Stimulated activated CD4-positive, alpha-beta T cell treated with anti-CD3 and anti-CD28 coated beads, Interleukin-4, amount 100 ng/mL, for 48 hours (primary cell): ENCODE results near the gene ZNF672.

ENCODE experiments used
- DNase-seq, 2 donors: peaks; one replicate each; pipeline ENCODE4 v3.0.0-alpha.2; 2020; ENCODE audit warnings: low read depth in 2 of 2

The ZNF672 gene

DNA sequence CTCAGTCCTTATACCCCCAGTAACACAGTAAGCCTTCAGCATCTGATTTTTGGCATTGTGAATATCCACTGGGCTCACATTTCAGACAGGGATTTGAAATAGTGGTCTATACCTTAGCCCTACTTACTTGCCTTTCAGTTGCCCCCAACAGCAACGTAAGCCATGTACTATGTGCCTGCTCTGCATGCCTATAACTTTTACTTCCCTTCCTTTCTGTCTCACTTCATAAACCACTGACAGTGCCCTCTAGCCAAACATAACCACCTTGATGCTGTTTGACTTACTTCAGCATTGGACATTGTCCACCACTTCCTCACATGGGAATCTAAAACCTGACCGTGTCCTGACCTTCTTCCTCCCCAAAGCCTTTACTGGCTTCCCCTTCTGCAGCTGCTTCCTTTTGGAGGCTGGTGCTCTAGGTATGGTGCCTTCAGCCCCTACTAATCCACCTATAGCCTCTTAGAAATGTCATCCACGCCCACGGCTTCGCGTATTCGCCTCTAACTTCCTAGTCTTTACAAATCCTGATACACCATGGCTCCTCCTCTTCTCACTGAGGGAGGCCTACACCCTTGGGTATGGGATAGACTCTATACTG is 3.6 kb upstream of the ZNF672 start:
- DNase-seq, result no peak

DNA sequence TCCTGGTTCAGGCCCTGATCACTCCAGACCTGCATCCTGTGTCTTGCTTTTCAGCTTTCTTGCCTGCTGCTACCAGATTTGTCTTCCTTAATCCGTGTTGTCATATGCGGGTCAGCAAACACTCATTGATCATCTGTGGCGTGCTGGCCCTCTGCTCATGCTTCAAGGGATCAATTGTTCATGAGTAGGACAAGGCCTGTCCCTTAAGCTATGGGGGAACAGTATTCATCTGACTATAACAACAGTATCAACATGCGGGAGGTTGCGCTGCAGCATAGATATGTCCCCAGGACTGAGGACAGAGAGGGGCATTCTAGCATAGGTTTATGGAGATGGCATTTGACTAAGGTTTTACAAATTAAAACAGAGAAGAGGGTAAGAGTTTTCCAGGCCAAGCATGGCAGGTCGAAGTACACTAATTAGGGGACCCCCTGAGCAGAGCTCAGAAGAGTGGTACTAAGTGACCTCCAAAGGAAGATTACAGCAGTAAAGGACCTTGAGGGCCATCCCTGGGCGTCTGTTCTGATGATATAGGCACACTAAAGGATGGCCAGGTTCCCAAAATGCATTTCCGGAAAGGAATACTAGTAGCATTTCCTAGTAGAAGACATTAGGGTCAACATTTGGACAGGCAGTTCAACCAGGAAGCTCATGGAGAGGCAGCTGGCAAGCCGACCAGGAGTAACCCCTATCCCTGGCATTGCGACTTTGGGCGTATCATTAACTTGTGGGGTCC is 811 bp upstream of the ZNF672 start:
- DNase-seq, result no peak

DNA sequence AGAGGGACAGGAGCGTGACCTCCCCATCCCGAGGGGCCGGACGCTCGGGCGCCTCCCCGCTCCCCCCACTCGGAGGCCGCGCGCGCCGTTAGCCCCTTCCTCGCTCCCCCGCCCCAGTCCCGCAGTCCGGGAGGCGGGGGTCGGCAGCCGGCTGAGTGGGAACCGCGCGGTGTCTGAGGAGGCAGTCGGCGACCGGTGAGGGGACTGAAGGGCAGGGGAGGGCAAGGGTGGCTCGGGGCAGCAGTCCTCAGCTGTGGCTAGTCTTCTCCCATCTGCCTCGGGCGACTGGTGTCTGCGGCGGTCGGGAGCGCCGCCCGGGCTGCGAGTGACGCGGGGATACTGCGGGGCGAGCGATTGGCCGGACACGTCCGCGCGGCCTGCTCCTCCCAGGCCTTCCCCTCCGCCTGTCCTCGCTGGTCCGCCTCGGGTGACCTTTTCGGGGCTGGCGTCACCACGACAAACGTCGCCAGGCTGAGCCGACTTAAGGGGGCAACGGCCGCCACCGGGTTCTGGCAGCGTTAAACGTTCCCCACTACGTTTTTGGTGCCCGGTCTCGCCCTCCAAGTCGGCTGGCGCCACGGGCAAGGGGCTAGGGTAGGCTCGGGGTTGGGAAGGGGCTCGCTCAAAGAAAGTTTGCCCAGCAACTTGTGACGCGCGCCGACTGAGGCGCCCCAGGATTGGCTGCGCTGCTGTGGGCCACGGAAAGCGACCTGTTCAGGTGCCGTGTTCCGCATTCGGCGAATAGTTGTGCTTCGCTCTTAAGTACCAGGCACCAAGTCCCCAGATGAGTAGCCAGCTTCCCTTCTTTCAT is 538 bp downstream of the ZNF672 start:
- DNase-seq, result peak; percentile 76 to 77

DNA sequence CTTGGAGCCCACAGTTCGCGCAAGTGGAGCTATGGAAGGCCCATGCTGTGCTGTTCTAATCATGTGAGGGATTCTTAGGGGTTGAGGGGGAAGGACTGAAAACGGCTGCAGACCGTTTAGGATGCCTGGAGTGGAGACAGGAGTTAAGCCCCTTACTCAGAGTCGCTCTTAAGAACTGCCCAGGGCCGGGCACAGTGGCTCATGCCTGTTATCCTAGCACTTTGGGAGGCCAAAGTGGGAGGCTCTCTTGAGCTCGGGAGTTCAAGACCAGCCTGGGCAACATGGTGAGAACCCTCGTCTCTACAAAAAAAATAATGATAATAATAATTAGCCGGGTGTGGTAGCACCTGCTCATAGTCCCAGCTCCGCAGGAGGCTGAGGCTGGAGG is 1.1 kb downstream of the ZNF672 start:
- DNase-seq, result no peak

DNA sequence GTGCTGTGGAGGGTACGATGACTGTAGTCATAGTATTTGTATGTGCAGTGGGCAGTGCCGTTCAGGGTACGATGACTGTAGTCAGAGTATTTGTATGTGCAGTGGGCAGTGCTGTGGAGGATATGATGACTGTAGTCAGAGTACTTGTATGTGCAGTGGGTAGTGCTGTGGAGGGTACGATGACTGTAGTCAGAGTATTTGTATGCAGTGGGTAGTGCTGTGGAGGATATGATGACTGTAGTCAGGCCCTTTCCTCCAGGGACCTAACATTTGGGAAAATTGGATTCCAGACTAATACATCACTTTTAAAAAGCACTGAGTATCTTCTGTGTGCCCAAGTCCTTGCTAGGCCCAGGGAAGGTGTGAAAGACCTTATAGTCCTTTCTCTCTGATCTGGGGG is 2.9 kb downstream of the ZNF672 start:
- DNase-seq, result no peak

DNA sequence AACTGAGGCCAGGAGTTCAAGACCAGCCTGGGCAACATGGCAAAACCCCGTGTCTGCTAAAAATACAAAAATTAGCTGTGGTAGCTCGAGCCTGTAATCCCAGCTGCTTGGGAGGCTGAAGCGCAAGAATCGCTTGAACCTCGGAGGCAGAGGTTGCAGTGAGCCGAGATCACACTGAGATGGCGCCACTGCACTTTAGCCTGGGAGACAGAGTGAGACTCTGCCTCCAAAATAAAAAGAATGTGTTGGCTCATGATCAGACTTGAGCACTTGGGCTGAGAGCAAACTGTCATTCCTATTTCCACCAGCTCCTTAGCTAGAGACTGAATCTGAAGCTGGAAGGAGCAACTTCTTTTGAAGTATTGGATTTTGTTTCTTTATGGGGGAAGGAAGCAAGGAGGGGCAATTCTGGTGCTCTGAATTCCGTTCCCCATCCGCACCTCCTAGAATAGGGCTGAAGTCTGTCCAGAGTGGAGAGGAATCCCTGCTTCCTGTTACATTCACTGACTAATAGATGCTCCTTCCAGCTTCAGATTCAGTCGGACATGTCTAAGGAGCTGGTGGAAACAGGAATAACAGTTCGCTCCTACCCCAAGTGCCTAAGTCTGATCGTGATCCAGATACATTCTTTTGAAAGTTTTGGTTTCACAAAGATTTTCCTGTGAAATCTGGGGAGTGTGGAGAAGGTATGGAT is 3.8 kb downstream of the ZNF672 start:
- DNase-seq, result no peak

DNA sequence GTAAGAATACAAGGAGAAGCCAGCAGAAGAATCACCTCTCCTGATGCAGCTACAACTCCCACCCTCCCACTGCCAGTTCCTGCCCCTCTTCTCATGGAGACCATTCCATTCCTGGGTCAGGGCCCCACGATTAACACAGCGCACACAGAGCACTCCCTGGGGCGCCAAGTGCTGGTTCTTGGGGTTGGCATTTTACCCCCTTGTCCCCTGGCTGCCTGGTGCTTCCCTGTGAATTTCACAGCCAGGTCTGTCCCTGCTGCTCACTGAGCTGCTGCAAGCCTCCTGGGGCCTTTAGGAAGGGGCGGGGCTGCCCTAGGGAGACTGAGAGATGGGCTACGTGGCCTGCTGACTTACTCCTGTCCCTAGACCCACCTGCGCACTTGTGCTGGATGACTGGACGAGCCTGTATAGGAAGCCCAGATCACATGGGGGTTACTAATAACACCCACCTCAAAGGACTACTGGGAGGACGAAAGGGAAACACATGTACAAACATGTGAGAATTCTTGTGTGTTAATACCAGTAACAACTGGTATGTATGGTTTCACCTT is 4.8 kb downstream of the ZNF672 start:
- DNase-seq, result no peak

DNA sequence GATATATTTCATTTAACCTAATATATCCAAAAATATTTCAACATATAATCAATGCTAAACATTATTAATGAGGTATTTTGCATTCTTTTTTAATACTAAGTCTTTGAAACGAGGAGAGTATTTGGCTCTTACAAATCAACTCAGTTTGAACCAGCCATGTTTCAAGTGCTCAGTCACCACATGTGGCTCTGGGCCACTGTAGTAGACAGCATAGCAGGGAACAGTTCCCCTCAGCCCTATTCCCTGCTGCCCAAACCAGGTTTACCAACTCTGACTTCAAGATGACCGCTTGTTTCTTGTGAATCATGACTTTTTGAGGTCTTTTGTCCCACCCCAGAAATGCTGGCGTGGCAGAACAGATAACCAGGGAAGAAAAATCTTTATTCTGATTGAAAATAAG is 5.7 kb downstream of the ZNF672 start:
- DNase-seq, result no peak

DNA sequence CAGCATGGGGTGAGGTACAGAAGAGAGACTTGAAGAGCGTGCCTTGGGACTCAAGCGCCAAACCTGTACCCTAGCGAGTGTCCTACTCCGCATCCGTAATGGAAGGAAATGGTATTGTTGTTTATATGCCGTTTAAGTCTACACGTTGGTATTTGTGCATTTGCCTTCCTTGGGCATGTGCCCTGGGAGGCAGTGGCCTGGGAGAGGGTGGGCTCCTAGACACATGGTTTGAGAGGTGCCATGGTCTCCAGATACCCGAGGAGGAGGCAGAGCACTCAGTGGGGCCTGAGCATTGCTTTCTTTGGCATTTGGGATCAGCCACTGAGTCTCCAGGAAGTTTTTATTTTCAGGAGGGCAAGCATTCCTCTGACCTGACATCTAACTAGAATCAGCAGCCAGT is 6.5 kb downstream of the ZNF672 start:
- DNase-seq, result no peak

DNA sequence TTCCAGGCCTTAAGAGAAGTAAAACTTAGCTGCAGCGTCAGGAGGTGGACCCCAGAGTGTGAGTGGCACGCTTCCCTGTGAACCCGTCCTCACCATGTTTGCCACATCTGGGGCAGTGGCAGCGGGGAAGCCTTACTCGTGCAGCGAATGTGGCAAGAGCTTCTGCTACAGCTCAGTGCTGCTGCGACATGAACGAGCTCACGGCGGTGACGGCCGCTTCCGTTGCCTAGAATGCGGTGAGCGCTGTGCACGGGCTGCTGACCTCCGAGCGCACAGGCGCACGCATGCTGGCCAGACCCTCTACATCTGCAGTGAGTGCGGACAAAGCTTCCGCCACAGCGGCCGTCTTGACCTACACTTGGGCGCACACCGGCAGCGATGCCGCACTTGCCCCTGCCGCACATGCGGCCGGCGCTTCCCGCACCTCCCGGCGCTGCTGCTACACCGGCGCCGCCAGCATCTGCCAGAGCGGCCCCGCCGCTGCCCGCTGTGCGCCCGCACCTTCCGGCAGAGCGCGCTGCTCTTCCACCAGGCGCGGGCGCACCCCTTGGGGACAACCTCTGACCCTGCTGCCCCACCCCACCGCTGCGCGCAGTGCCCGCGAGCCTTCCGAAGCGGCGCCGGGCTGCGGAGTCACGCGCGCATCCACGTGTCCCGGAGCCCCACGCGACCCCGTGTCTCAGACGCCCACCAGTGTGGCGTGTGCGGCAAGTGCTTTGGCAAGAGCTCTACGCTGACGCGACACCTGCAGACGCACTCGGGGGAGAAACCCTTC is 9.3 kb downstream of the ZNF672 start:
- no peak for DNase-seq

DNA sequence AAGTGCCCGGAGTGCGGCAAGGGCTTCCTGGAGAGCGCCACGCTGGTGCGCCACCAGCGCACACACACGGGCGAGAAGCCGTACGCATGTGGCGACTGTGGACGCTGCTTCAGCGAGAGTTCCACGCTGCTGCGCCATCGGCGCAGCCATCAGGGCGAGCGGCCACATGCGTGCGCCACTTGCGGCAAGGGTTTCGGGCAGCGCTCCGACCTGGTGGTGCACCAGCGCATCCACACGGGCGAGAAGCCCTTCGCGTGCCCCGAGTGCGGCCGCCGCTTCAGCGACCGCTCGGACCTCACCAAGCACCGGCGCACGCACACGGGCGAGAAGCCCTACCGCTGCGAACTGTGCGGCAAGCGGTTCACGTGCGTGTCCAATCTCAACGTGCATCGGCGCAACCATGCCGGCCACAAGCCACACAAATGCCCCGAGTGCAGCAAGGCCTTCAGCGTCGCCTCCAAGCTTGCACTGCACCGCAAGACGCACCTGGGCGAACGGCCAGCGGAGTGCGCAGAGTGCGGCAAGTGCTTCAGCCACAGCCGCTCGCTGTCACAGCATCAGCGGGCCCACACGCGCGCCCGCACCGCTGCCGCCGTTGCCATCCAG is 10.0 kb downstream of the ZNF672 start:
- DNase-seq, result no peak

DNA sequence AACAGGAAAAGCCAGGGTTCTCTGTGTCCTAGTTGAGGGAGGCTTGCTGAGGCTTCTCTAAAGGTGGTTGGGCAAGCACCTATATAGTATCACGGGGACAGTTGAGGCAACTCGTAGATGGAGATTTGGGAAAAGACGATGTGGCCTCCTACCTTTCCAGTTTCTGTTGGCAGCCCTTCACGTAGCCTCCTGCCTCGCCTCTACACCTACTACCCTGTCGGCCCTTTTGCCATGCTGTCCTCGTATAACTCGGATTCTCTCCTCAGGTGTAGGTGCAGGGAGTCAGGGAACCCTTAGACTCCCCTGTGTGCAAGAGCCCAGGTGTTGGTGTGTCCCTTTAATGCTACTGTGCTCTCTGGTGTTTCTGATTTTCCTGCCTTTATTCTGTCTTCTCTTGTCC is 10.6 kb downstream of the ZNF672 start:
- no peak for DNase-seq

DNA sequence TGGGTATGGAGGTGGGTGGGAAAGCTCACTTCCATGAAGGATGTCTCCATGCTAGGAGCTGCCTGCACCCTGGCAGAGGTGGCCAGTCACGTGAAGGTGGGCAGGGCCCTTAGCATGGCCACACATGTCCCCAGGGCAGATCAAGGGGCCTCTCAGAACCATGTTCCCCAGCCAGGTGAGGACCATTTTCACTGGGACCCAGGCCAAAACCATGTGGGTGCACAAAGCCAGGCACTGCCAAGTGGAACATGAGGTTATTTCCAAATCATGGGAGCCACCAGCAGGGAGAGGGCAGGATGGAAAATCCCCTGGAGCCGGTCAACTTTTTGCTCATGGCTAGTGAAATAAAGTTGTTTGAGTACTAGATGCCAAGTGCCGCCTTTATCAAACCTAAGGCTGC is 11.1 kb downstream of the ZNF672 start:
- DNase-seq, result no peak

DNA sequence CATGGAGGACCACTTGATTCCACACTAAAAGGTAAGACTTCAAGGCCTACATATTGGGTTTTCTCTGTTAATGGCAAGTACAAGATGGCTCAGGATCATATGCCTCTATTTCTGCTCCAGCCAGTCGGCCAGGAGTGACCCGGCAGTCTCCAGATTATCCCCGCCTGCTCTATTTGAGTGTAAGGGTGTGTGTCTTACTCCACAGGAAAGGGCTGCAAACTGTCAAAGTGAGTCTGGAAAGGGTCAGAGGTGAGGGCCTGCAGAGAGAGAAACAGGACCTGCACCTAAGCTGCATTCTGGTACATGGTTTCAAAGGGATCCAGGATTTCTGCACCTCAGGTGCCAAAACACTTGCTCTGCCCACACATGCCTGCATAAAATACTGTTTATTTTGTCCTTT is 11.6 kb downstream of the ZNF672 start:
- no peak for DNase-seq

DNA sequence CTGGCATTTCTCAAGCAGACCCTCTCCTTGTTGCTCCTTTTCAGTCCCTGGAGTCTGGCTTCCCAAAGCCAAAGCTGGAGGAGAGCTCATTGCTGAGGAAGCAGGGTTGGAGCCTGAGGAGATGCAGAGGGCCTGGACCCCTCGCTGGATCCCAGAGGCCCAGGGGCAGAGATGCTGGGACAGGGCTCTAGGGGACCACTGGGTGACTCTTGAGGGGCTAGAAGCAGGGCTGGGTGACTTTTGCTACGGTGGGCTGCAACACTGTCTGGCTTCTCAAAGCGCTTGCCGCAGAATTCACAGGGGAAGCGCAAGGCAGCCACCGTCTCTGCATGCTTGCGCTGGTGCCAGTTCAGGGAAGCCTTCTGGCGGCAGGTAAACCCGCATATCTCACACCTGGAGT is 12.1 kb downstream of the ZNF672 start:
- no peak for DNase-seq

DNA sequence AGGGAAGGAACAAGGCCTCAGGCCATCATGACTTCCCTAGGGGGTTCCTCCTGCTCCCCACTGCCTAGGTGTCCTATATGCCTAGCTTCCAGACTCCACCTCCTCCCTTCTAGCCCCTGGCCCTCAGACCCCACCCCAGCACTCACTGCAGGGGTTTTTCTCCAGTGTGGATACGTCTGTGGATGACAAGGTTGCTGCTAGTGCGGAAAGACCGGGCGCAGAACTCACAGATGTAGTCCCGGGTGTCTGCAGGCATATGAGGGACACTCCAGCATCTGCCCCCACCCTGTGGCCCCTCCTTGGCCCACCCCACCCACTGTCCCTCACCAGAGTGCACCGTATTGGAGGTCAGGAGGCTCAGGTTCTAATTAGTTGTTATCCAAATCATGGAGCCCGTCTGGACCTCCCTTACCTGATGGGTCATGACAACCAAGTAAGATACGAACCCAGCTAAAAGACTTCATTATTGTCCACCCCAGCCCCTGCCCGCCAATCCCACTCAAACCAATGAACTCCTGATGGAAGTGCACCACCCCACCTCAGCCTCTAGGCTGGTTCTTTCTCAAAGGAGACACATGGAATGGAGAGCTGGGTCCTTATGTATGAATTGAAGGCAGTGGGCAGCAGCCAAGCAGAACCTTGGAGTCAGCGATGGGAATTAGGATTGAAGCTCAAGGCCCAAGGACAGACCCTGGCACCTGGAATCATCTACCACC is 12.7 kb downstream of the ZNF672 start:
- no peak for DNase-seq

DNA sequence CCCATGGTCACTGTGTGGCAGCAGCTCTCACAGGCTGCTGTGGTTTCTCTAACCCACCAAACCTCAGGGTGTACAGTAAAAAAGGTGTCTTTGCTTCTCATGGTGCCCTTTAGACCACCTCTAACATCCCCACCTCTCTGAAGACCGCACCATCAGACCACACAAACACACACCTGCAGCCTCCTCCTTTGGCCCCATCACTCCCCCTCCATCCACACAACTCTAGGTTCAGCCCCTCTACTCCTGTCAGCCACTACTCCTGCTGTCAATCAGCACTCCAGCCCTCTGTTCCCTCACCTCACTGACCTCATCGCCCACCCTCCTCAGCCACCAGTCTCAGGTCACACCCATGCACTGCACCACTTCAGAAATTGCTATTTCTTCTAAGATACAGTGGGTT is 13.4 kb downstream of the ZNF672 start:
- DNase-seq, result no peak

DNA sequence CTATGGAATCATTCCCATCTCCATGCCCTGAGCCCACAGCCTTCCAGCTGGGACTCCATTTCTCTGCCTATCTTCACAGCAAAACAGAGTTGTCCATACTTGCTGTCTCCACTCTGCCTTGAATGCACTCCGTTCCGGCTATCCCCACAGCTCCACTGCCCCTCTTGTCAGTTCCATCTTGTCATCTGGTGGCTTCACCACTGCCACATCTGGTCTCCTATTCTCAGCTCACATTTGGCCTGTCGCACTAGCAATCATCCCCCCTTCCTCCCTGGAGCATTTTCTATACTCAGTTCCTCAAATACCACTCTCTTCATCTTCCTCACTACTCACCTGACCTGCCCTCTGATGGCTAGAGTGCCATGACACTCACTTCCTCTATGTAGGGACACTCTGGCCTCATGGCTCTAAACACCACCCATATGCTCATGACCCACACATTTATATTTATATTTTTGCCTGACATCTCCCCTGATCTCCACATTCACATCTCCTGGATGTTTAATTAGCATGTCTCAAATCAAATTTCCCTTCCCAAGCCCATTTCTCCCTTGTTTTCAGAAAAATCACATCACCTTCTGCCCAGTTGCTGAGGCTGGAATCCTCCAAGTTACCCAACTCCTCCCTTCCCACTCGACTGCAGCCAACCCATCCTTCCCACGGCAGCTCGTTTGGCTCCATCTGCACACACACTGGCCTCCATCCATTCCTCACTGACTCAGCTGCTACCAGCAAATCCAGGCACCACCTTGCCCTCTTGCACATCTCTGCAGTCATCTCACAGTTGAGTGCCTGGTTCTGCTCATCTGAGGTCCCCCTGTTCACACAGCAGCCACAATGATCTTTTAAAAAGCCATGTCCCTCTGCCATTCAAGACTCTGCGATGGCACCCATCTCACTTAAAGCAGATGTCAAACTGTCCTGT is 14.7 kb downstream of the ZNF672 start:
- no peak for DNase-seq
